Tibial nerve (tissue), 4 donors: ENCODE data around the gene COL11A2. TPM values are rescaled to one million over a fixed set of nuclear protein-coding genes. Genes with fewer than 3 reads are reported as not detected.

Experiments
- DNase-seq, 2 donors: peaks; one replicate each; pipeline ENCODE4 v3.0.0-alpha.2; 2019; ENCODE audit warnings: low spot score in 2 of 2
- H3K27ac ChIP-seq, 4 donors: fragments of 200-600 bp; sonication (generic) in 3 of 4; one replicate each; pipeline ENCODE4 v1.5.1; 2017 to 2019; ENCODE audit warnings: mild to moderate bottlenecking in 1 of 4
- H3K27me3 ChIP-seq, 2 donors: fragments of 200-600 bp; sonication (generic) in 1 of 2; one replicate each; pipeline versions ENCODE4 v1.5.1 to v1.6.0; 2017 to 2019
- H3K36me3 ChIP-seq, 3 donors: fragments of 200-600 bp; sonication (generic); one replicate each; pipeline ENCODE4 v1.5.1; 2018 to 2019
- H3K4me1 ChIP-seq, 4 donors: fragments of 200-600 bp; sonication (generic) in 3 of 4; one replicate each; pipeline ENCODE4 v1.5.1; 2017 to 2019
- H3K4me3 ChIP-seq, 4 donors: fragments of 200-600 bp; sonication (generic) in 3 of 4; one replicate each; pipeline ENCODE4 v1.5.1; 2017 to 2019; ENCODE audit warnings: mild to moderate bottlenecking in 1 of 4, moderate library complexity in 1 of 4
- H3K9me3 ChIP-seq, 4 donors: fragments of 200-600 bp; sonication (generic) in 3 of 4; one replicate each; pipeline ENCODE4 v1.5.1; 2017 to 2019
- EP300 ChIP-seq, 2 donors: sonication (generic); formaldehyde crosslinking; IDR thresholded peaks; one replicate each; pipeline ENCODE4 v1.6.1; 2017; ENCODE audit warnings: antibody characterized with exemption in 2 of 2, mild to moderate bottlenecking in 1 of 2
- POLR2A ChIP-seq, 2 donors: fragments of 450-650 bp; IDR thresholded peaks; one replicate each; pipeline ENCODE4 v1.6.1; 2017; ENCODE audit warnings: antibody characterized with exemption in 2 of 2, mild to moderate bottlenecking in 2 of 2, moderate library complexity in 2 of 2
- WGBS, 2 donors: methylation state at CpG; one replicate each; pipeline ENCODE4 v1.1.5; 2018; 5-methylcytosine and 5-hydroxymethylcytosine counted together
- total RNA-seq, 4 donors: library from RNA; depleted of rRNA; stranded (reverse); fragments of >200 nt; gene quantifications; one replicate each; pipeline ENCODE4 v1.1.0, GENCODE V29; 2016
- TF ChIP-seq, protein P1 (sequence below), 5 experiments: fragments of 200-600 bp in 3 of 5; fragments of 450-650 bp in 2 of 5; sonication (generic) in 3 of 5; IDR thresholded peaks; one replicate each; pipeline ENCODE4 v1.5.1; 2016 to 2019; ENCODE audit warnings: antibody characterized with exemption in 5 of 5, mild to moderate bottlenecking in 3 of 5, moderate library complexity in 2 of 5

Gene COL11A2
- total RNA-seq, 4 donors from 2014 or later: 1.5 to 4.3 (median 2.9) TPM

DNA sequence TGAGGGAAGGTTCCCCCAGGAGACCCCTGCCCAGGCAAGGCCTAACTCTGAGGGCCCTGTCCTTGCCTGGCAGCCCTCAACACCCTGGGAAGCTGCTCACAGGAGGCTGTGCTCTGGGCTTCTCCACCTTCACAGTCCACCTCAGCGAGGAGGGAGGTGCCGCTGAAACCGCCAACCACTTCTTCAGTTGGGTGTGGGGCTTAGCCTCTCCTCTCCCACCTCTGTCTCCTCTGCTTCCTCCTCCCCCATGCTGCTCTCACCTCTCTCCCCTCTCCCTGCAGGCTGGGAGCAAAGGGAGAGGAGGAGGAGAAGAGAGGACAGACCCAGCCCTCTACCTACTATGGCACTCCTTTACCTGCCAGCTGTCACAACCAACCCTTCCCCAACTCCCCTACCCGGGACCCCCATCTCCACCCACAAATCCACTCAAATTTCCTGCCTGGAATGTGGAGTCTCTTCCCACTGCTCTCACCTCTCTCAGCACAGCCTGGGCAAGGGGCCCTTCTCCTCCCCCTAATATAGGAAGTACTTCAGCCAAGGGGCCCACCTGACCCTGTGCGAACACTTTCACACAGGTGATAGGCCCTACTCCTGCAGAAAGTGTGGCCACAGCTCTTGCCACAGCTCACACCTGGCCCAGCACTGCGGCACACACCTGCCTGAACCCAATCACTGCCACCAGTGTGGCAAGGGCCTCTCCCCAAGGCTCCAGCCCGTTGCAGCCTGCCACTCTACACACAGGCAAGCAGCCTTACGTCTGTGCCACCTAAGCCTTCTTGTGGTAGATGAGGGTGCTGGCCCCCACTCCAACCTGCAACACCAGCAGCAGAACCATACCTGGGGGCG lies 23.2 kb upstream of the COL11A2 start:
- Histone ChIP-seq H3K36me3 (peaks cover 0 to 19% (median 0%) of the 10 kb centered on the region in 3 donors), H3K27ac (no peak overlapping the region), H3K4me1 (peaks cover 0 to 21% (median 13%) of the 10 kb centered on the region in 4 donors), H3K27me3 (peaks cover 0 to 26% of the 10 kb centered on the region in 2 donors), H3K4me3 (no peak overlapping the region), H3K9me3 (no peaks in the 10 kb centered on the region)
- no peak for DNase-seq
- 76 to 77% methylated on average over 9 of the region's 9 CpGs for WGBS, 2 donors
- TF ChIP-seq, protein P1, sequence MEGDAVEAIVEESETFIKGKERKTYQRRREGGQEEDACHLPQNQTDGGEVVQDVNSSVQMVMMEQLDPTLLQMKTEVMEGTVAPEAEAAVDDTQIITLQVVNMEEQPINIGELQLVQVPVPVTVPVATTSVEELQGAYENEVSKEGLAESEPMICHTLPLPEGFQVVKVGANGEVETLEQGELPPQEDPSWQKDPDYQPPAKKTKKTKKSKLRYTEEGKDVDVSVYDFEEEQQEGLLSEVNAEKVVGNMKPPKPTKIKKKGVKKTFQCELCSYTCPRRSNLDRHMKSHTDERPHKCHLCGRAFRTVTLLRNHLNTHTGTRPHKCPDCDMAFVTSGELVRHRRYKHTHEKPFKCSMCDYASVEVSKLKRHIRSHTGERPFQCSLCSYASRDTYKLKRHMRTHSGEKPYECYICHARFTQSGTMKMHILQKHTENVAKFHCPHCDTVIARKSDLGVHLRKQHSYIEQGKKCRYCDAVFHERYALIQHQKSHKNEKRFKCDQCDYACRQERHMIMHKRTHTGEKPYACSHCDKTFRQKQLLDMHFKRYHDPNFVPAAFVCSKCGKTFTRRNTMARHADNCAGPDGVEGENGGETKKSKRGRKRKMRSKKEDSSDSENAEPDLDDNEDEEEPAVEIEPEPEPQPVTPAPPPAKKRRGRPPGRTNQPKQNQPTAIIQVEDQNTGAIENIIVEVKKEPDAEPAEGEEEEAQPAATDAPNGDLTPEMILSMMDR (IDR thresholded peaks at IDR 0.05): no peak
- no peak for TF ChIP-seq POLR2A (IDR thresholded peaks at IDR 0.05)
- no peak for TF ChIP-seq EP300 (IDR thresholded peaks at IDR 0.05)

DNA sequence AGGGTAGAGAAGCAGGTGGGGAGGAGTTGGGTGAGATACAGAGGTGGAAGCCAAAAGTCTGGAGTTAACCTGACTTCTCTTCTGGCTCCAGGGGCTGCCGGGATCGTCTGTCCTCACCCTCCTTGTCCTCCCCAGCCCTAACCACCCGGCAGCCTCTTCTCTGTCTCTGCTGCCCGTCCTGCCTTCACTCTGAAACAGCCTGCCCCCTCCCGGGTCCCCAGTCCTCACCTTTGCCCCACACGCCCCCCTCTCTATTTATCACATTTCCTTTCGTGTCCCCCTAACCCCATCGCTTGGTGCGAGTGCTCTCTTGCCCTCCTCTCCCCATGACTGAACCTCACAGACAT lies 21.7 kb upstream of the COL11A2 start:
- 10 to 11% methylated on average over 9 of the region's 9 CpGs for WGBS, 2 donors
- no peak for TF ChIP-seq POLR2A (IDR thresholded peaks at IDR 0.05)
- TF ChIP-seq, protein P1 (IDR thresholded peaks at IDR 0.05): no peak
- no peak for TF ChIP-seq EP300 (IDR thresholded peaks at IDR 0.05)
- Histone ChIP-seq H3K27ac (peak overlapping the region in 1 of 4 donors; percentile 53), H3K9me3 (no peaks in the 10 kb centered on the region), H3K27me3 (peaks cover 0 to 20% of the 10 kb centered on the region in 2 donors), H3K4me1 (peaks cover 0 to 27% (median 13%) of the 10 kb centered on the region in 4 donors), H3K36me3 (peaks cover 0 to 30% (median 0%) of the 10 kb centered on the region in 3 donors), H3K4me3 (peak overlapping the region; percentile 24 to 57 (median 50))
- no peak for DNase-seq

DNA sequence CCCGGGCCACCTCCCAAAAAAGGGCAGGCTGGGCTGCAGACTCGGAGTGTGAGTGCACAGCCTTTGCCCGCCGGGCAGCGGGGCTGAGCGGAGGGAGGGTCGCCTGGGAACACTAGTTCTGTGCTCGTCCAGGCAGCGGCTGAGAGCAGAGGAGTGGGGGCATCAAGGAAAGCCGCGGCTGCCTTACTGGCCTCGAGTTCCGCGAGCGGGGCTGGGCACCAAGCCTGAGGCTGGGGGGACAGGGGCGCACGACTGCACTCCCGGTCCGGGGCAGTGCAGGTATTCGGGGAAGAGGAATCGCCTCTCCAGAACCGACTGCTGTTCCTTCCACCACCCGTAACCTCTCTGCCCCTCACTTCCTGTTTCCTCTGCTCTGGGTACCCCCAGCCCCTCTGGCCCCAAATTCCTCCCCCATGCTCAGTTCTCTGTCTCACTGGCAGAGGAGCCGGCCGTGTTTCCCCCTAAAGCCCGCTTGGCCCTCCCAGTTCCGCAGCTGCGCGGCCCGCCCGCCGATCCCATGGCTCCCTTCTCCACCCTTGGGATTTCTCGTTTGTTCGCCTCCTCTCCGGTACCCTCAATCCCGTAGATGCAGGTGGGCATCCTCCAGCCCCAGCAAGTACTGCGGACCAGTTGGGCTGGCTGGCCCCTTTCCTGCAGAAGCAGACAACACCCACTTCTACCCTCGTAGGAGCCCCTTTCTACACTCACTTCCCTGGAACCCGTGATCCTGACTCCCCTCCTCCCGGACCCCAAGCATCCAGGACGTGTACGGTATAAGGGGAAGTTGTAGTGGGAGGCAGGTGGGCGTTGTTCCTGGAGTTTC lies 21.1 kb upstream of the COL11A2 start:
- peaks cover 0 to 30% (median 0%) of the 10 kb centered on the region in 3 donors for H3K36me3 ChIP-seq
- H3K4me3 ChIP-seq: peak overlapping the region; percentile 24 to 57 (median 50)
- peak overlapping the region in 1 of 4 donors; percentile 53 for H3K27ac ChIP-seq
- TF ChIP-seq, protein P1 (IDR thresholded peaks at IDR 0.05): no peak
- peaks cover 0 to 20% of the 10 kb centered on the region in 2 donors for H3K27me3 ChIP-seq
- WGBS, 2 donors: 1% methylated on average over 43 of the region's 43 CpGs
- H3K9me3 ChIP-seq: no peaks in the 10 kb centered on the region
- H3K4me1 ChIP-seq: peaks cover 0 to 32% (median 14%) of the 10 kb centered on the region in 4 donors
- DNase-seq: no peak

DNA sequence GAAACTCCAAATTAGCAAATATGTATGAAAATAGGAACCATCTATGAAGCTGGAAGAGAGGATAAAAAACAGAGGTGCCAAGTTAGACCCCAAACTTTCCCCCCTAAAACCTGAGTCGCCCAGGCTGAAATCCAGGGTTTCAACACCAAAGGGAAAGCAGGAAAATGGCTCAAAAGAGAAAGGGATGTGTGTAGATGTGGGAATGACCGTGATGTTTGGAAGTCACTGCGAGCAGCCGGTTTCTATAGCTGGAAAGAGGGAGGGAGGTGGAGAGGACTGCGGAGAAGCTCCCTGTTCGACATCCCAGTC lies 20.5 kb upstream of the COL11A2 start:
- Histone ChIP-seq H3K27me3 (peaks cover 0 to 20% of the 10 kb centered on the region in 2 donors), H3K27ac (peak overlapping the region in 1 of 4 donors; percentile 53), H3K4me1 (peaks cover 0 to 32% (median 14%) of the 10 kb centered on the region in 4 donors), H3K9me3 (no peaks in the 10 kb centered on the region), H3K36me3 (peaks cover 0 to 30% (median 0%) of the 10 kb centered on the region in 3 donors), H3K4me3 (peak overlapping the region; percentile 24 to 57 (median 50))
- TF ChIP-seq, protein P1 (IDR thresholded peaks at IDR 0.05): no peak
- no peak for TF ChIP-seq EP300 (IDR thresholded peaks at IDR 0.05)
- WGBS, 2 donors: 2 to 3% methylated on average over 6 of the region's 6 CpGs
- no peak for DNase-seq
